H1 (cell line): Measurements from ENCODE around the gene MYG1. TPM values are rescaled to one million over a fixed set of nuclear protein-coding genes. Genes with fewer than 3 reads are reported as not detected.

Experiments
- CREB1 ChIP-seq: IDR thresholded peaks from 2 replicates; pipeline ENCODE4 v1.6.1; 2012; ENCODE audit warnings: inconsistent platforms
- CTBP2 ChIP-seq: IDR thresholded peaks from 2 replicates; pipeline ENCODE4 v1.7.0; 2011; ENCODE audit warnings: borderline replicate concordance, mild to moderate bottlenecking, moderate library complexity, mixed read lengths, low read length; ENCODE audit not compliant: insufficient read depth, insufficient read length
- JUN ChIP-seq: IDR thresholded peaks from 2 replicates; pipeline ENCODE4 v1.6.1; 2011; ENCODE audit warnings: low read depth, mild to moderate bottlenecking, improper control_type of control experiment, low read length
- KDM1A ChIP-seq: fragments of 200-600, 300-600 bp; sonication (generic); IDR thresholded peaks from 2 replicates; pipeline ENCODE4 v1.7.1; 2016; ENCODE audit warnings: mild to moderate bottlenecking, low read length, borderline replicate concordance
- KDM4A ChIP-seq: IDR thresholded peaks from one replicate; pipeline ENCODE4 v1.7.1; 2012; ENCODE audit warnings: low read depth, mild to moderate bottlenecking, moderate library complexity, low read length, inconsistent platforms; ENCODE audit not compliant: severe bottlenecking
- PHF8 ChIP-seq: fragments of 200-600 bp; sonication (generic); conservative IDR thresholded peaks from 2 replicates; pipeline ENCODE4 v1.7.1; 2012; ENCODE audit warnings: low read depth, mild to moderate bottlenecking, inconsistent platforms, low read length, moderate library complexity
- POU5F1 ChIP-seq: IDR thresholded peaks from 2 replicates; pipeline ENCODE4 v1.6.1; 2011; ENCODE audit warnings: low read depth, mild to moderate bottlenecking, low read length, moderate library complexity
- SIN3A ChIP-seq, 2 experiments: IDR thresholded peaks in 1 of 2; conservative IDR thresholded peaks in 1 of 2; 2 replicates each; pipeline ENCODE4 v1.6.1; 2011 to 2012; ENCODE audit warnings: low read length in 2 of 2, improper control_type of control experiment in 1 of 2, low read depth in 1 of 2, mild to moderate bottlenecking in 1 of 2
- TBP ChIP-seq: IDR thresholded peaks from 2 replicates; pipeline ENCODE4 v1.6.1; 2011; ENCODE audit warnings: low read depth, low read length, improper control_type of control experiment
- polyA plus RNA-seq, 7 experiments: library from polyadenylated mRNA; depleted of rRNA in 3 of 7; stranded (reverse) in 5 of 7; unstranded in 2 of 7; fragments of >200 nt in 5 of 7; fragments of 200-250 nt in 2 of 7; gene quantifications; 1 replicate in 5 of 7; 2 replicates in 1 of 7; 4 replicates in 1 of 7; pipeline versions ENCODE4 v1.2.1 to v1.2.3, GENCODE V29; 2011 to 2013; ENCODE audit warnings: missing spikeins in 2 of 7, mixed read lengths in 2 of 7
- total RNA-seq: library from RNA; stranded (reverse); fragmentation: NEBNext Ultra II Directional; extraction: Animal tissue kit (Norgen Biotek cat#: 25700); gene quantifications from 2 replicates; pipeline ENCODE4 v1.2.1, GENCODE V29; 2021
- TF ChIP-seq, protein P1 (sequence below): fragments of 300-600 bp; sonication (generic); IDR thresholded peaks from 2 replicates; pipeline ENCODE4 v1.7.1; 2012; ENCODE audit warnings: low read length, moderate library complexity, mild to moderate bottlenecking, inconsistent platforms; ENCODE audit not compliant: insufficient replicate concordance

MYG1 gene
- total and polyA plus RNA-seq, 2 of the 8 experiments (the other 6 are each of a cell fraction or from before 2014, with no cell fraction given) = 83.3 to 104 TPM

DNA sequence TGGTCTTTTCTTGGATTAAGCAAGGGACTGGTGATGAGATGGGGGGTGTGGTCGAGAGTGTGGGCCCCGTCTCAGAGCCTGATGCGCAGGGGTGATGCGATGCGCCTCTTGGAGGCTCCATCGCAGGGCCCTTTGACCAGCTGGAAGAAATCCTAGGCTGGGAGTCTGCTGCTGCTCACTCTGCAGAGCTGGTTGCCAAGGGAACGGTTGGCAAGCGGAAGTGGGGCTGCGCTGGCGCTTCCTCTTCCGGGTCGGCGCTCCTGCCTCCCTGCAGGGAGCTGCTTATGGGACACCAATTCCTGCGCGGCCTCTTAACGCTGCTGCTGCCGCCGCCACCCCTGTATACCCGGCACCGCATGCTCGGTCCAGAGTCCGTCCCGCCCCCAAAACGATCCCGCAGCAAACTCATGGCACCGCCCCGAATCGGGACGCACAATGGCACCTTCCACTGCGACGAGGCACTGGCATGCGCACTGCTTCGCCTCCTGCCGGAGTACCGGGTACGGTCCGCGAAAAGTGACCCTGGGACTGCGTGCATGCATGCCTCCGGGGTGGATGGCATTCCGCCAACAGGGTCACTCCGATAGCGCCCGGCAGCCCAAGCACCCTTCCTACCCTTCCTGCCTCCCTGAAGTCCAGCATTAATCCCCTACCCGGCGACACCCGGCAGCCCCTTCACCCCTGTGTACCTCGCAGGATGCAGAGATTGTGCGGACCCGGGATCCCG lies at the start of gene MYG1 (continued):
- TF ChIP-seq KDM1A = 0 out of 2 replicates have a peak, but pooled peaks have one; percentile 10
- TF ChIP-seq POU5F1 = no peak
- TF ChIP-seq CTBP2 = no peak
- TF ChIP-seq TBP = 0 out of 2 replicates have a peak, but pooled peaks have one; percentile 36
- peak; percentile 93 to 97 for TF ChIP-seq SIN3A (conservative IDR thresholded peaks at IDR 0.05 in 1 of 2, IDR thresholded peaks at IDR 0.05 in 1 of 2; ENCODE audit: low read depth in 1 of 2, low read length in 2 of 2)
- TF ChIP-seq JUN = no peak
- TF ChIP-seq, protein P1, sequence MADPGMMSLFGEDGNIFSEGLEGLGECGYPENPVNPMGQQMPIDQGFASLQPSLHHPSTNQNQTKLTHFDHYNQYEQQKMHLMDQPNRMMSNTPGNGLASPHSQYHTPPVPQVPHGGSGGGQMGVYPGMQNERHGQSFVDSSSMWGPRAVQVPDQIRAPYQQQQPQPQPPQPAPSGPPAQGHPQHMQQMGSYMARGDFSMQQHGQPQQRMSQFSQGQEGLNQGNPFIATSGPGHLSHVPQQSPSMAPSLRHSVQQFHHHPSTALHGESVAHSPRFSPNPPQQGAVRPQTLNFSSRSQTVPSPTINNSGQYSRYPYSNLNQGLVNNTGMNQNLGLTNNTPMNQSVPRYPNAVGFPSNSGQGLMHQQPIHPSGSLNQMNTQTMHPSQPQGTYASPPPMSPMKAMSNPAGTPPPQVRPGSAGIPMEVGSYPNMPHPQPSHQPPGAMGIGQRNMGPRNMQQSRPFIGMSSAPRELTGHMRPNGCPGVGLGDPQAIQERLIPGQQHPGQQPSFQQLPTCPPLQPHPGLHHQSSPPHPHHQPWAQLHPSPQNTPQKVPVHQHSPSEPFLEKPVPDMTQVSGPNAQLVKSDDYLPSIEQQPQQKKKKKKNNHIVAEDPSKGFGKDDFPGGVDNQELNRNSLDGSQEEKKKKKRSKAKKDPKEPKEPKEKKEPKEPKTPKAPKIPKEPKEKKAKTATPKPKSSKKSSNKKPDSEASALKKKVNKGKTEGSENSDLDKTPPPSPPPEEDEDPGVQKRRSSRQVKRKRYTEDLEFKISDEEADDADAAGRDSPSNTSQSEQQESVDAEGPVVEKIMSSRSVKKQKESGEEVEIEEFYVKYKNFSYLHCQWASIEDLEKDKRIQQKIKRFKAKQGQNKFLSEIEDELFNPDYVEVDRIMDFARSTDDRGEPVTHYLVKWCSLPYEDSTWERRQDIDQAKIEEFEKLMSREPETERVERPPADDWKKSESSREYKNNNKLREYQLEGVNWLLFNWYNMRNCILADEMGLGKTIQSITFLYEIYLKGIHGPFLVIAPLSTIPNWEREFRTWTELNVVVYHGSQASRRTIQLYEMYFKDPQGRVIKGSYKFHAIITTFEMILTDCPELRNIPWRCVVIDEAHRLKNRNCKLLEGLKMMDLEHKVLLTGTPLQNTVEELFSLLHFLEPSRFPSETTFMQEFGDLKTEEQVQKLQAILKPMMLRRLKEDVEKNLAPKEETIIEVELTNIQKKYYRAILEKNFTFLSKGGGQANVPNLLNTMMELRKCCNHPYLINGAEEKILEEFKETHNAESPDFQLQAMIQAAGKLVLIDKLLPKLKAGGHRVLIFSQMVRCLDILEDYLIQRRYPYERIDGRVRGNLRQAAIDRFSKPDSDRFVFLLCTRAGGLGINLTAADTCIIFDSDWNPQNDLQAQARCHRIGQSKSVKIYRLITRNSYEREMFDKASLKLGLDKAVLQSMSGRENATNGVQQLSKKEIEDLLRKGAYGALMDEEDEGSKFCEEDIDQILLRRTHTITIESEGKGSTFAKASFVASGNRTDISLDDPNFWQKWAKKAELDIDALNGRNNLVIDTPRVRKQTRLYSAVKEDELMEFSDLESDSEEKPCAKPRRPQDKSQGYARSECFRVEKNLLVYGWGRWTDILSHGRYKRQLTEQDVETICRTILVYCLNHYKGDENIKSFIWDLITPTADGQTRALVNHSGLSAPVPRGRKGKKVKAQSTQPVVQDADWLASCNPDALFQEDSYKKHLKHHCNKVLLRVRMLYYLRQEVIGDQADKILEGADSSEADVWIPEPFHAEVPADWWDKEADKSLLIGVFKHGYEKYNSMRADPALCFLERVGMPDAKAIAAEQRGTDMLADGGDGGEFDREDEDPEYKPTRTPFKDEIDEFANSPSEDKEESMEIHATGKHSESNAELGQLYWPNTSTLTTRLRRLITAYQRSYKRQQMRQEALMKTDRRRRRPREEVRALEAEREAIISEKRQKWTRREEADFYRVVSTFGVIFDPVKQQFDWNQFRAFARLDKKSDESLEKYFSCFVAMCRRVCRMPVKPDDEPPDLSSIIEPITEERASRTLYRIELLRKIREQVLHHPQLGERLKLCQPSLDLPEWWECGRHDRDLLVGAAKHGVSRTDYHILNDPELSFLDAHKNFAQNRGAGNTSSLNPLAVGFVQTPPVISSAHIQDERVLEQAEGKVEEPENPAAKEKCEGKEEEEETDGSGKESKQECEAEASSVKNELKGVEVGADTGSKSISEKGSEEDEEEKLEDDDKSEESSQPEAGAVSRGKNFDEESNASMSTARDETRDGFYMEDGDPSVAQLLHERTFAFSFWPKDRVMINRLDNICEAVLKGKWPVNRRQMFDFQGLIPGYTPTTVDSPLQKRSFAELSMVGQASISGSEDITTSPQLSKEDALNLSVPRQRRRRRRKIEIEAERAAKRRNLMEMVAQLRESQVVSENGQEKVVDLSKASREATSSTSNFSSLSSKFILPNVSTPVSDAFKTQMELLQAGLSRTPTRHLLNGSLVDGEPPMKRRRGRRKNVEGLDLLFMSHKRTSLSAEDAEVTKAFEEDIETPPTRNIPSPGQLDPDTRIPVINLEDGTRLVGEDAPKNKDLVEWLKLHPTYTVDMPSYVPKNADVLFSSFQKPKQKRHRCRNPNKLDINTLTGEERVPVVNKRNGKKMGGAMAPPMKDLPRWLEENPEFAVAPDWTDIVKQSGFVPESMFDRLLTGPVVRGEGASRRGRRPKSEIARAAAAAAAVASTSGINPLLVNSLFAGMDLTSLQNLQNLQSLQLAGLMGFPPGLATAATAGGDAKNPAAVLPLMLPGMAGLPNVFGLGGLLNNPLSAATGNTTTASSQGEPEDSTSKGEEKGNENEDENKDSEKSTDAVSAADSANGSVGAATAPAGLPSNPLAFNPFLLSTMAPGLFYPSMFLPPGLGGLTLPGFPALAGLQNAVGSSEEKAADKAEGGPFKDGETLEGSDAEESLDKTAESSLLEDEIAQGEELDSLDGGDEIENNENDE = no peak
- peak; percentile 62; the same call in 1 of the 2 replicates for TF ChIP-seq PHF8
- TF ChIP-seq CREB1 = peak; percentile 48
- peak; percentile 72 for TF ChIP-seq KDM4A
